Karpas-422 (cell line): ENCODE data around the gene OR8B8. TPM values are rescaled to one million over a fixed set of nuclear protein-coding genes. Genes with fewer than 3 reads are reported as not detected.

Experiments
- DNase-seq: peaks from one replicate; pipeline ENCODE4 v3.0.0-alpha.2; 2015
- H2AFZ ChIP-seq: fragments of 200-600 bp; sonication (generic); 2 replicates; pipeline ENCODE4 v1.6.1; 2014; ENCODE audit warnings: antibody characterized with exemption, low read length, mixed read lengths
- H3K27ac ChIP-seq: fragments of 200-600 bp; sonication (generic); 2 replicates; pipeline ENCODE4 v1.5.1; 2014; ENCODE audit warnings: mild to moderate bottlenecking, low read length, moderate library complexity
- H3K27me3 ChIP-seq: fragments of 200-600 bp; sonication (generic); 2 replicates; pipeline ENCODE4 v1.6.1; 2014; ENCODE audit warnings: low read length, mixed read lengths
- H3K36me3 ChIP-seq: fragments of 200-600 bp; sonication (generic); 2 replicates; pipeline ENCODE4 v1.6.1; 2014; ENCODE audit warnings: low read length, mixed read lengths; ENCODE audit not compliant: insufficient read depth
- H3K4me1 ChIP-seq: fragments of 200-600 bp; sonication (generic); 2 replicates; pipeline ENCODE4 v1.6.1; 2014; ENCODE audit warnings: mild to moderate bottlenecking, low read length, mixed read lengths
- H3K4me2 ChIP-seq: fragments of 200-600 bp; sonication (generic); 2 replicates; pipeline ENCODE4 v1.6.1; 2014; ENCODE audit warnings: low read length, low read depth, mild to moderate bottlenecking; ENCODE audit not compliant: poor library complexity, severe bottlenecking
- H3K4me3 ChIP-seq: fragments of 200-600 bp; sonication (generic); 2 replicates; pipeline ENCODE4 v1.5.1; 2014; ENCODE audit warnings: mild to moderate bottlenecking, antibody characterized with exemption, low read length, mixed read lengths
- H3K79me2 ChIP-seq: fragments of 200-600 bp; sonication (generic); 2 replicates; pipeline ENCODE4 v1.6.1; 2014; ENCODE audit warnings: mild to moderate bottlenecking, low read length, mixed read lengths
- H3K9ac ChIP-seq: fragments of 200-600 bp; sonication (generic); 2 replicates; pipeline ENCODE4 v1.6.0; 2014; ENCODE audit warnings: low read length
- H3K9me2 ChIP-seq: fragments of 200-600 bp; sonication (generic), shearing (Covaris generic); replicated peaks from 2 replicates; pipeline ENCODE4 v1.6.0; 2014; ENCODE audit warnings: mild to moderate bottlenecking, low read length, moderate library complexity; ENCODE audit not compliant: insufficient read depth
- H3K9me3 ChIP-seq: fragments of 300-700, 200-600 bp; sonication (generic); 2 replicates; pipeline ENCODE4 v1.6.1; 2014; ENCODE audit warnings: low read length, mixed read lengths
- H4K20me1 ChIP-seq: fragments of 200-600 bp; sonication (generic); 2 replicates; pipeline ENCODE4 v1.6.1; 2014; ENCODE audit warnings: mild to moderate bottlenecking, antibody characterized with exemption, low read length, low read depth; ENCODE audit not compliant: insufficient read depth
- total RNA-seq: library from RNA; depleted of rRNA; stranded (reverse); fragments of >200 nt; shearing (Covaris generic); gene quantifications from 2 replicates; pipeline ENCODE4 v1.2.3, GENCODE V29; 2014; ENCODE audit warnings: low replicate concordance; rRNA removed

The OR8B8 gene, protein sequence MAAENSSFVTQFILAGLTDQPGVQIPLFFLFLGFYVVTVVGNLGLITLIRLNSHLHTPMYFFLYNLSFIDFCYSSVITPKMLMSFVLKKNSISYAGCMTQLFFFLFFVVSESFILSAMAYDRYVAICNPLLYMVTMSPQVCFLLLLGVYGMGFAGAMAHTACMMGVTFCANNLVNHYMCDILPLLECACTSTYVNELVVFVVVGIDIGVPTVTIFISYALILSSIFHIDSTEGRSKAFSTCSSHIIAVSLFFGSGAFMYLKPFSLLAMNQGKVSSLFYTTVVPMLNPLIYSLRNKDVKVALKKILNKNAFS
- total RNA-seq: not detected in 2 replicates

- Histone ChIP-seq H3K4me1 (no peaks in the 10 kb centered on the region), H3K9me3 (no peaks in the 10 kb centered on the region), H4K20me1 (no peaks in the 10 kb centered on the region), H3K27ac (no peak within 1 kb of the TSS), H3K36me3 (no peaks in the 10 kb centered on the region), H3K27me3 (no peaks in the 10 kb centered on the region), H3K79me2 (no peaks in the 10 kb centered on the region), H3K9ac (no peak within 1 kb of the TSS), H2AFZ (no peak within 1 kb of the TSS), H3K4me3 (no peak within 1 kb of the TSS), H3K4me2 (no peak within 1 kb of the TSS), H3K9me2 (no peaks in the 10 kb centered on the region)
- no peak for DNase-seq
Measured at GRCh38 chr11:124445646-124446150, at the start of gene OR8B8. OR8B8 (minus strand) TSS chr11:124445696; CDS start chr11:124441085, 4,611 bp downstream.

- H2AFZ ChIP-seq: no peak overlapping the region
- H3K4me3 ChIP-seq: no peak overlapping the region
- H3K27me3 ChIP-seq: no peaks in the 10 kb centered on the region
- no peak overlapping the region for H3K4me2 ChIP-seq
- no peaks in the 10 kb centered on the region for H3K4me1 ChIP-seq
- H4K20me1 ChIP-seq: no peaks in the 10 kb centered on the region
- H3K9me2 ChIP-seq: no peaks in the 10 kb centered on the region
- H3K79me2 ChIP-seq: no peaks in the 10 kb centered on the region
- no peak overlapping the region for H3K9ac ChIP-seq
- no peaks in the 10 kb centered on the region for H3K9me3 ChIP-seq
- H3K27ac ChIP-seq: no peak overlapping the region
- H3K36me3 ChIP-seq: no peaks in the 10 kb centered on the region
- no peak for DNase-seq
Measured at GRCh38 chr11:124493016-124493655, 47.6 kb upstream of the OR8B8 start.

DNA sequence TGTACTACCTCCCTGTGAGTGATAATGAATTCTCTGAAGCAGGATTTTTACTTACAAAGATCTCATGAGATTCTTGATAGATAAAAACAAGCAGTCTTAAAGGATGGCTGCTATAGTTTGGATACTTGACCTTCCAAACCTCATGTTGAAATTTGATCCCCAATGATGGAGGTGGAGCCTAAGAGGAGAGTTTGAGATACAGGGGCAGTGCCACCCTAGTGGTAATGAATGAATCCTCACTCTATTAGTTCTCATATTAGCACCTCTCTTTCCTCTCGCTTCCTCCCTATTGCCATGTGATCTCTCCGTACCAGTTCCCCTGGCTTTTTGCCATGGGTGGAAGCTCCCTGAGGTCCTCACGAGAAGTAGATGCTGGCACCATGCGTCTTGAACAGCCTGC lies 37.9 kb upstream of the OR8B8 start:
- DNase-seq: peak; percentile 41
- Histone ChIP-seq H2AFZ (no peak overlapping the region), H3K9ac (no peak overlapping the region), H4K20me1 (no peaks in the 10 kb centered on the region), H3K27ac (no peak overlapping the region), H3K79me2 (no peaks in the 10 kb centered on the region), H3K9me2 (no peaks in the 10 kb centered on the region), H3K4me1 (no peaks in the 10 kb centered on the region), H3K27me3 (no peaks in the 10 kb centered on the region), H3K36me3 (no peaks in the 10 kb centered on the region), H3K4me2 (no peak overlapping the region), H3K4me3 (no peak overlapping the region), H3K9me3 (no peaks in the 10 kb centered on the region)

DNA sequence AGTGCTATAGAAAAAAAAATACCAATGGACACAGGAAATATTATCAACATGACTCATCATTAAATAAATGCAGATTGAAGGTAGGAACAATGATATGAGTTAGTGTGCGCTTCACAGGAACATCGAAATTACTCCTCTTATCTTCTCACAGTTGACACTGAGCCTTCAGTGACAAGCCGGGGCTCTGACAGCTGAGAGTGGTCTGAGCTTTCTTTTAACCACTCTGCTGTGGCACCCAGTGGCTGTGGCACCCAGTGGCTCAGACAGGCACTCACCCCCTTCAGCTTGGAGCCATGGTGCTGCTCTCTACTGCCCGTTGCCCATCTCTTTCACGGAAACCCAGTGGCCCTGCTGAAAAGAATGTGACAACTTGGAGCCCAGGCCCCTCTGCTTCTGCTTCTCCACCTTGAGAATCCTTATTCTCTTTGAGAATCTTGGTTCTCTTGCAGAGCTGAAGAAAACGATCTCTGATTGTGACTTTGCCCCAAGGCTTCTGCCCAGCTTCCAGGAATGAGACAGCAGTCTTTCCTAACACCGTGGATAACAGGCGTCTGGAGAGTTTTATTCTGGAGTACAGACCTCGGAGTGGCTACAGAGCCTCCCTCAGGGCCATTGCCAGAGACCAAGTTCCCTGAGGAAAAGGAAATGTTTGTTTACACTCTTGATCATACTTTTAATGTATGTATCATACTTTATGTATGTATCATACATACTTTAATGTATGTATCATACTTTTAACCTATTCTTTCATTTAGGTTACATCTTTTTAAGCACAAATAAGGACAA lies 37.1 kb upstream of the OR8B8 start:
- no peaks in the 10 kb centered on the region for H3K9me2 ChIP-seq
- H3K36me3 ChIP-seq: no peaks in the 10 kb centered on the region
- no peak overlapping the region for H3K4me3 ChIP-seq
- no peaks in the 10 kb centered on the region for H4K20me1 ChIP-seq
- H3K9ac ChIP-seq: no peak overlapping the region
- DNase-seq: no peak
- no peak overlapping the region for H3K27ac ChIP-seq
- H2AFZ ChIP-seq: no peak overlapping the region
- no peaks in the 10 kb centered on the region for H3K27me3 ChIP-seq
- H3K4me1 ChIP-seq: no peaks in the 10 kb centered on the region
- H3K9me3 ChIP-seq: no peaks in the 10 kb centered on the region
- no peak overlapping the region for H3K4me2 ChIP-seq
- no peaks in the 10 kb centered on the region for H3K79me2 ChIP-seq

DNA sequence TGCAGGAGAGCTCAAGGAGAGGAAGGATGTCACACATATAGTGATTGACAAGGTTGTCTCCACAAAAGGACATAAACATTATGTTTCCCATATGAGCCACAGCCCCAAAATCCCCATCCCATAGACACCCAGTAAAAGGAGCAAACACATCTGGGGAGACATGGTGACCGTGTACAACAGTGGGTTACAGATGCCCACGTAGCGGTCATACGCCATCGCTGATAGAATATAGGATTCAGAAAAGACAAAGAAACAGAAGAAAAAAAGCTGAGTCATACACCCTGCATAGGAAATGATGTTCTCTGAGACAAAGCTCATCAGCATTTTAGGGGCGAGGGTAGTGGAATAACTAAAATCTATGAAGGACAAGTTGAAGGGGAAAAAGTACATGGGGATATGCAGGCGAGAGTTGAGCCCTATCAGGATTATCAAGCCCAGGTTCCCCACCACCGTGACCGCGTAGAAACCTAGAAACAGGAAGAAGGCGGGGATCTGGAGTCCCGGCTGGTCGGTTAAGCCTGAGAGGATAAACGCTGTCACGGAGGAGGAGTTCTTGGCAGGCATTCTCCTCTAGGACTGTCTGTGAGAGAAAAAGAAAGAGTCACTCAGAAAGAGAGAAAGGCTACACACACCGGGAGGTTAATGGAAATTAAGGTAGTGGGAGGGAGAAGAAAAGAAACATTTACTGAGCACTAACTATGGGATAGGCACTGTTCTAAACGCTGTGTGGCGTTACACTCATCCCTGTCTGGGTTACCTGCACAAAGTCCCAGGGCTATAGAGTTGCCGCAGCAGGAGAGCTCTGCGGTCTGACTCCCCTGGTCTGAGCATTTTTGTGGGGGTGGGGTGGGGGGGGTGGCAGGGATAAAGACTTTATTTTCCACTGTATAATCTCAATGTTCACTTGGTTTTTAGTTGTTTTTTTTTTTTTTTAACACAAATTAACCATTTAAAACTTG lies 36.1 kb upstream of the OR8B8 start:
- Histone ChIP-seq H3K4me3 (no peak overlapping the region), H3K9ac (no peak overlapping the region), H3K9me2 (no peaks in the 10 kb centered on the region), H3K27me3 (no peaks in the 10 kb centered on the region), H3K4me1 (no peaks in the 10 kb centered on the region), H3K4me2 (no peak overlapping the region), H3K27ac (no peak overlapping the region), H3K9me3 (no peaks in the 10 kb centered on the region), H3K36me3 (no peaks in the 10 kb centered on the region), H3K79me2 (no peaks in the 10 kb centered on the region), H4K20me1 (no peaks in the 10 kb centered on the region), H2AFZ (no peak overlapping the region)
- no peak for DNase-seq

DNA sequence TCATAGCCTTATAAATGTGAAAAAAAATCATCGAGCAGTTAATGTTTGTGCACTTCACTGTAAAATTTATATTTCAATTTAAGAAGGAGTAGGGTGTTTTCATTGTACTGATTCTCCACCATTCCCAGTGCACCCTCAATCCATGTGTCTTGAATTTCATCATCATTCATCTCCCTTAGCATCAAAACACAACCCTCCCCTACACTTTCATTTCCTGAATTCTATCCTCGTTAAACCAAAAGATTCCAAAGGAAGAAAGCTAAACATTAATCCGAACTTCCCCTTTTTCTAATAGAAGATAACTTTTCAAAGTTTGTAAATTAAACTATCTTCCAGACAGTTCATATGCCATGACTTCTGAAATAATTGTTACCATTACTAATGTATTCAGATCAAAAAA lies 34.1 kb upstream of the OR8B8 start:
- DNase-seq: no peak
- Histone ChIP-seq H2AFZ (no peak overlapping the region), H3K4me1 (no peaks in the 10 kb centered on the region), H4K20me1 (no peaks in the 10 kb centered on the region), H3K4me3 (no peak overlapping the region), H3K27me3 (no peaks in the 10 kb centered on the region), H3K9ac (no peak overlapping the region), H3K79me2 (no peaks in the 10 kb centered on the region), H3K9me2 (no peaks in the 10 kb centered on the region), H3K36me3 (no peaks in the 10 kb centered on the region), H3K27ac (no peak overlapping the region), H3K4me2 (no peak overlapping the region), H3K9me3 (no peaks in the 10 kb centered on the region)

- H3K4me2 ChIP-seq: no peak overlapping the region
Measured at GRCh38 chr11:124475265-124475664, 29.8 kb upstream of the OR8B8 start.

More at GRCh38 chr11:124475265-124475664, 29.8 kb upstream of the OR8B8 start:
- no peaks in the 10 kb centered on the region for H3K79me2 ChIP-seq
- no peak overlapping the region for H3K27ac ChIP-seq
- no peaks in the 10 kb centered on the region for H3K9me3 ChIP-seq
- no peak overlapping the region for H3K4me3 ChIP-seq
- H3K4me1 ChIP-seq: no peaks in the 10 kb centered on the region
- H2AFZ ChIP-seq: no peak overlapping the region
- no peaks in the 10 kb centered on the region for H4K20me1 ChIP-seq
- no peak overlapping the region for H3K9ac ChIP-seq
- H3K27me3 ChIP-seq: no peaks in the 10 kb centered on the region
- H3K9me2 ChIP-seq: no peaks in the 10 kb centered on the region
- no peak for DNase-seq
- H3K36me3 ChIP-seq: no peaks in the 10 kb centered on the region
